ENCODE measurements around the gene PDE4D. TPM values are rescaled to one million over a fixed set of nuclear protein-coding genes. Genes with fewer than 3 reads are reported as not detected.

PDE4D gene
- total RNA-seq, 1 experiment from 2014 or later, result 2.4 TPM

DNA sequence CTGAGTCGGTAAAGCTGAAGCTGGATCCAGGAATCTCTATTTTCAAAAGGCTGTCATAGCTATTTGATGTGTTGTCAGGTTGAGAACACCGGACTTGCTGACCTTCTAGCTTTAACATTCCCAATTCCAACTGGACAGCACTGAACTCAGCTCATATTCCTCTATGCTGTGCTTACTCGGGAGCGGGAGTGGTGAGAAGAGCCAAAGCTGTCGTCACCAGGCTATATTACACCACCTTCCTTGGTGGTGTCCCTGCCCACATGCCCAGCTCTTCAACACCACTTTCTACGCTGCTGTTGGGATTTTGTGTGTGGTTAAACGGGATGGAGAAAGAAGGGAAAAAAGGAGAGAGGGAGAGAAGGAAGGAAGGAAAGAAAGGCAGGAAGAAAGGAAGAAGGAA lies 657.1 kb downstream of the PDE4D start:
- H3K27me3 ChIP-seq (ENCODE audit: control insufficient read depth, insufficient read depth, low read length), result no peaks in the 10 kb centered on the region
- TF ChIP-seq, protein P1, sequence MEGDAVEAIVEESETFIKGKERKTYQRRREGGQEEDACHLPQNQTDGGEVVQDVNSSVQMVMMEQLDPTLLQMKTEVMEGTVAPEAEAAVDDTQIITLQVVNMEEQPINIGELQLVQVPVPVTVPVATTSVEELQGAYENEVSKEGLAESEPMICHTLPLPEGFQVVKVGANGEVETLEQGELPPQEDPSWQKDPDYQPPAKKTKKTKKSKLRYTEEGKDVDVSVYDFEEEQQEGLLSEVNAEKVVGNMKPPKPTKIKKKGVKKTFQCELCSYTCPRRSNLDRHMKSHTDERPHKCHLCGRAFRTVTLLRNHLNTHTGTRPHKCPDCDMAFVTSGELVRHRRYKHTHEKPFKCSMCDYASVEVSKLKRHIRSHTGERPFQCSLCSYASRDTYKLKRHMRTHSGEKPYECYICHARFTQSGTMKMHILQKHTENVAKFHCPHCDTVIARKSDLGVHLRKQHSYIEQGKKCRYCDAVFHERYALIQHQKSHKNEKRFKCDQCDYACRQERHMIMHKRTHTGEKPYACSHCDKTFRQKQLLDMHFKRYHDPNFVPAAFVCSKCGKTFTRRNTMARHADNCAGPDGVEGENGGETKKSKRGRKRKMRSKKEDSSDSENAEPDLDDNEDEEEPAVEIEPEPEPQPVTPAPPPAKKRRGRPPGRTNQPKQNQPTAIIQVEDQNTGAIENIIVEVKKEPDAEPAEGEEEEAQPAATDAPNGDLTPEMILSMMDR (IDR thresholded peaks at IDR 0.05), result no peak
- TF ChIP-seq POLR2AphosphoS5 (IDR thresholded peaks at IDR 0.05; ENCODE audit: low read depth, low read length), result no peak
- TF ChIP-seq, protein P2, sequence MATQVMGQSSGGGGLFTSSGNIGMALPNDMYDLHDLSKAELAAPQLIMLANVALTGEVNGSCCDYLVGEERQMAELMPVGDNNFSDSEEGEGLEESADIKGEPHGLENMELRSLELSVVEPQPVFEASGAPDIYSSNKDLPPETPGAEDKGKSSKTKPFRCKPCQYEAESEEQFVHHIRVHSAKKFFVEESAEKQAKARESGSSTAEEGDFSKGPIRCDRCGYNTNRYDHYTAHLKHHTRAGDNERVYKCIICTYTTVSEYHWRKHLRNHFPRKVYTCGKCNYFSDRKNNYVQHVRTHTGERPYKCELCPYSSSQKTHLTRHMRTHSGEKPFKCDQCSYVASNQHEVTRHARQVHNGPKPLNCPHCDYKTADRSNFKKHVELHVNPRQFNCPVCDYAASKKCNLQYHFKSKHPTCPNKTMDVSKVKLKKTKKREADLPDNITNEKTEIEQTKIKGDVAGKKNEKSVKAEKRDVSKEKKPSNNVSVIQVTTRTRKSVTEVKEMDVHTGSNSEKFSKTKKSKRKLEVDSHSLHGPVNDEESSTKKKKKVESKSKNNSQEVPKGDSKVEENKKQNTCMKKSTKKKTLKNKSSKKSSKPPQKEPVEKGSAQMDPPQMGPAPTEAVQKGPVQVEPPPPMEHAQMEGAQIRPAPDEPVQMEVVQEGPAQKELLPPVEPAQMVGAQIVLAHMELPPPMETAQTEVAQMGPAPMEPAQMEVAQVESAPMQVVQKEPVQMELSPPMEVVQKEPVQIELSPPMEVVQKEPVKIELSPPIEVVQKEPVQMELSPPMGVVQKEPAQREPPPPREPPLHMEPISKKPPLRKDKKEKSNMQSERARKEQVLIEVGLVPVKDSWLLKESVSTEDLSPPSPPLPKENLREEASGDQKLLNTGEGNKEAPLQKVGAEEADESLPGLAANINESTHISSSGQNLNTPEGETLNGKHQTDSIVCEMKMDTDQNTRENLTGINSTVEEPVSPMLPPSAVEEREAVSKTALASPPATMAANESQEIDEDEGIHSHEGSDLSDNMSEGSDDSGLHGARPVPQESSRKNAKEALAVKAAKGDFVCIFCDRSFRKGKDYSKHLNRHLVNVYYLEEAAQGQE (IDR thresholded peaks at IDR 0.05; ENCODE audit: insufficient read depth in 1 of 2, low read depth in 2 of 2, low read length in 1 of 2), result no peak
- no peak for TF ChIP-seq SIN3A (IDR thresholded peaks at IDR 0.05; ENCODE audit: borderline replicate concordance, insufficient read depth, low read depth, low read length)
- TF ChIP-seq TCF7L2 (IDR thresholded peaks at IDR 0.05; ENCODE audit: low read depth, low read length), result no peak
- in situ Hi-C loops (cut with HindIII; ENCODE audit: low pct_unique_long_range_greater_than_20kb, low sequenced_read_pairs), result no loop called here
- intact Hi-C loops (cut with micrococcal nuclease; ENCODE audit: unreplicated experiment), result no loop called here
- ATAC-seq (no peak), DNase-seq (ENCODE audit: low read depth, low spot score) (no peak)
- H3K36me3 ChIP-seq (ENCODE audit: control insufficient read depth, insufficient read depth, low read length), result no peaks in the 10 kb centered on the region
- H3K9me3 ChIP-seq (ENCODE audit: control insufficient read depth, insufficient read depth, low read depth, low read length), result no peaks in the 10 kb centered on the region
- no peak overlapping the region for H3K27ac ChIP-seq (ENCODE audit: low read length)
- ChIA-PET CTCF (no interaction called here), POLR2A (no interaction called here)
- BruUV-seq (replicated peaks), result no TSS peak
- H3K4me1 ChIP-seq (ENCODE audit: control insufficient read depth, insufficient read depth, low read length), result no peaks in the 10 kb centered on the region
- no peak overlapping the region for H3K4me3 ChIP-seq (ENCODE audit: low read depth in 2 of 2, low read length in 2 of 2)

DNA sequence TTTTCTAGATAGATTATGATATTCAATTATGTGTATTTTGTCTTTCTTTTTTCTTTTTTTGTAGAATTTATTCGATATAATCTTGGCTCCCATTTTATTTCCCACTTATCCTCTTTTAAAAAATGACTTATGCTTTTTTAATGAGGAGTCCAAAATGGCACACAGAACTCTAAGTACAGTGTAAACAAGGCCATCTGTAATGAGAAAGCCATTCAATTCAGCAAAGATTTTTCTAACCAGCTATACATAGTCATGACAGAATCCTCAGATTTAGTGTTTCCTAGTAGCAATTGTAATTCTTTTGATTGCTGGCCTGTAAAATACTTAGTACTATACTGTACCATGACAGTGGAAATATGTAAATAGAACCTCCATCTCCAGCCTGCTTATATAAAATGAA lies 659.3 kb downstream of the PDE4D start:
- no peaks in the 10 kb centered on the region for H3K27me3 ChIP-seq (ENCODE audit: control insufficient read depth, insufficient read depth, low read length)
- in situ Hi-C loops (cut with HindIII; ENCODE audit: low pct_unique_long_range_greater_than_20kb, low sequenced_read_pairs), result no loop called here

More for the DNA sequence above, 659.3 kb downstream of the PDE4D start:
- Histone ChIP-seq H3K4me1 (ENCODE audit: control insufficient read depth, insufficient read depth, low read length) (no peaks in the 10 kb centered on the region), H3K36me3 (ENCODE audit: control insufficient read depth, insufficient read depth, low read length) (no peaks in the 10 kb centered on the region), H3K9me3 (ENCODE audit: control insufficient read depth, insufficient read depth, low read depth, low read length) (no peaks in the 10 kb centered on the region), H3K4me3 (ENCODE audit: low read depth in 2 of 2, low read length in 2 of 2) (no peak overlapping the region), H3K27ac (ENCODE audit: low read length) (no peak overlapping the region)
- TF ChIP-seq, protein P1 (IDR thresholded peaks at IDR 0.05), result no peak
- no peak for TF ChIP-seq TCF7L2 (IDR thresholded peaks at IDR 0.05; ENCODE audit: low read depth, low read length)
- no peak for TF ChIP-seq SIN3A (IDR thresholded peaks at IDR 0.05; ENCODE audit: borderline replicate concordance, insufficient read depth, low read depth, low read length)
- TF ChIP-seq POLR2AphosphoS5 (IDR thresholded peaks at IDR 0.05; ENCODE audit: low read depth, low read length), result no peak
- TF ChIP-seq, protein P2 (IDR thresholded peaks at IDR 0.05; ENCODE audit: insufficient read depth in 1 of 2, low read depth in 2 of 2, low read length in 1 of 2), result no peak
- DNase-seq (ENCODE audit: low read depth, low spot score) (no peak), ATAC-seq (no peak)
- ChIA-PET CTCF (no interaction called here), POLR2A (no interaction called here)
- intact Hi-C loops (cut with micrococcal nuclease; ENCODE audit: unreplicated experiment), result no loop called here
- no TSS peak for BruUV-seq (replicated peaks)
